HG03045 (cell line): ENCODE measurements around the gene EFCAB12.
A peak's percentile ranks its signal among the peaks of the same experiment; 100 is the strongest.

ENCODE experiments used
- ATAC-seq: cut with Tn5 transposase; IDR thresholded peaks from one replicate; pipeline ENCODE4 v1.9.1; 2021; ENCODE audit warnings: mild to moderate bottlenecking, moderate library complexity; ENCODE audit not compliant: unreplicated experiment

The EFCAB12 gene

DNA sequence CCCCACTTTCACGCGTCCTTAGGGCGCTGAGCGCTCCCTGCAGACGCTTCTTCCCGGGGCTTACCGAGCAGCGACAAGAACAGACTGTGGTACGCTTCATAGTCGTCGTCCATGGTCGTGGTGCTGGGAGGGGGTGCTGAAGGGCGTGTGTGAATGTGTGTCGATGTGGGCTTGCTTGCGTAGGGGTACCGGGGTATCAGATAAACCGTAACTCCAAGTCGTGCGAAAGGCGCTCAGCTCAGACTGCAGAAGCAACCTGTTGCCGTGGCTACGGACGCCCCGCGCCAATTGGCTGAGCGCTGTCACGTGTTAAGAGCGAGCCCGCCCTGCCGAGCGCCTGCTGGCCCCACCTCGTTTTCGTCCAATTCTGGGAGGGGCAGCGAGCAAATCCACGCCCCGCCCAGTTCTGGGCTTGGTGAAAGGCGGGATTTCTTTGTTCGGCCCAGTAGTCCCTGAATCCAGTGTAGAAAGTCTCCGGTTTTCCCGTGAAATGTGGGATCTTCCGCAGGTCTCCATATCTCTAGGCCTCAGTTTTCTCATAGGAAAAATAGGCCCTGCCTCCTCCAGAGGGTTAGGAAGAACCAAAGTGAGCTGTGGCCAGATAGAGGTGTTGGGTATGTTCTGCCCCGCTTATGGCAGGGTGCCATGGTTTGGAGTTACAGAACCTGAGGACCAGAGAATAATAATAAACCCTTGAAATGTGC is at the start of gene EFCAB12:
Gene EFCAB12, minus strand, starts transcription at position 261 of the 704 bp plus-strand sequence. Its CDS starts 148 bp downstream, at position 113.
- ATAC-seq, result peak; percentile 83

DNA sequence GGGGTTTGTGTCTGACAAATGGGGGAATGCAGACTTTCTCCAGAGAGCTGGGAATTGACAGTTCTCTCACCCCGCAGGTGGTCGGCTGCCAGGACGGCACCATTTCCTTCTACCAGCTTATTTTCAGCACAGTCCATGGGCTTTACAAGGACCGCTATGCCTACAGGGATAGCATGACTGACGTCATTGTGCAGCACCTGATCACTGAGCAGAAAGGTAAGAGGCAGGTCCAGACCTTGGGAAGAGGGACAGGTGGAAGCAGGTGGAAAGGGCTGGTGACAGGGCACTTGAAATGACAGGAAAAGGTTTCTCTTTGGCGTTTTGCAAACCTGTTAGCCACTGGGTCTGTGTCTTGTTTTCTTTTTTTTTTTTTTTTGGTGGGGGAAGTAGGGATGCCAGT is 48.1 kb upstream of the EFCAB12 start:
- no peak for ATAC-seq

DNA sequence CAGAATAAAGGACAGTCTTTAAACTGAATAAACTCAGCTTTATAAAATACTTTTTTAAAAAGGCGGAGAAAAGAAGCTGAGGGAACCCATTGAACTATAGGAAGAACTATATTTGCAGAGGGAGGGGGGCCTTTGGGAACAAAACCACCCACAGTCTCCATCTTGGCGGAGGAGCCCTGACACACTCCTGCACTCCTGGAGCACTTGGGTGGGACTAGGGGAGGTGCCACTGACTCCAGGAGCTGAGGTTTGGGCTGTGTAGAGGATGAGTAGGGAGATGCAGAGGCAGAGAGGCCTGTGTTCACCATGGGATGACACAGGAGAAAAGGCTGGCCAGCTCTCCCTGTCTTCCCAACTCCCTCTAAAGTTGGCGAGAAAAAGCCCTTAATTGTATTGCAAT is 47.4 kb upstream of the EFCAB12 start:
- ATAC-seq, result no peak

DNA sequence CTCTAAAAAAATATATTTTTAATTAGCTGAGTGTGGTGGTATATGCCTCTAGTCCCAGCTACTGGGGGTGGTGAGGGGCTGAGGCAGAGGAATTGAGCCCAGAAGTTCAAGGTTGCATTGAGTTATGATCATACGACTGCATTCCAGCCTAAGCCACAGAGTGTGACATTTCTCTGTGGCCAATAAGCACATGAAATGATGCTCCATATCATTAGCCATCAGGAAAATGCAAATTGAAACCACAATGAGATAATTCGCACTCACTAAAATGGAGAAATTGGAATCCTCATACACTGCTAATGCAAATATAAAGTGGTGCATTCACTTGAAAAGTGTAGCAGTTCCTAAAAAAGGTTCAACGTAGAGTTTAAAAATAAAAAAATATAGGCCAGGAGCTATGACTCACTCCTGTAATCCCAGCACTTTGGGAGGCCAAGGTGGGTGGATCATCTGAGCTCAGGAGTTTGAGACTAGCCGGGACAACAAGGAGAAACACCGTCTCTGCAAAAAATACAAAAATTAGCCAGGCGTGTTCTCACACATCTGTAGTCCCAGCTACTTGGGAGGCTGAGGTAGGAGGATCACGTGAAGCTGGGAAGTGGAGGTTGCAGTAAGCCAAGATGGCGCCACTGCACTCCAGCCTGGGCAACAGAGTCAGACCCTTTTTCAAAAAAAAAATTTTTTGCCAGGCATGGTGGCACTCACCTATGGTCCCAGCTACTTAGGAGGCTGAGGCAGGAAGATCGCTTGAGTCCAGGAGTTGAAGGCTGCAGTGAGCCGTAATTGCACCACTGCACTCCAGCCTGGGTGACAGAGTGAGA is 46.8 kb upstream of the EFCAB12 start:
- no peak for ATAC-seq

DNA sequence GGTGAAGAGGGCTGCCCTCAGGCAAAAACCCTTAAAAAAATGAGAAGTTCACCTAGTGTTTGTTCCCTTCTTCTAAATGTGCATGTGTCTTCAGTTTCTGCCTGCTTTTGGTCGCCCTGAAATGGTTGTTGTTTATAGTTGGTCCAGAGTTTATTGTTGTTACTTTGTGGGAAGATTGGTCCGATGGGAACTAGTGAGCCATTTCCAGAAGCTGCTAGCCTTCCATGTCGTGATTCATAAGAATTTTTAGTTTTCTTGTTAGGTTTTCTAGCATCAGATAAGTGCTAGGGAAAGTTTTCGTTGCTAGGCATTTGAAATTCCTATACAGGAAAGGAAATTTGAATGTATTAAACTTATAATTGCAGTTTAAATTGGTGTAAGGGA is 45.3 kb upstream of the EFCAB12 start:
- ATAC-seq, result no peak

DNA sequence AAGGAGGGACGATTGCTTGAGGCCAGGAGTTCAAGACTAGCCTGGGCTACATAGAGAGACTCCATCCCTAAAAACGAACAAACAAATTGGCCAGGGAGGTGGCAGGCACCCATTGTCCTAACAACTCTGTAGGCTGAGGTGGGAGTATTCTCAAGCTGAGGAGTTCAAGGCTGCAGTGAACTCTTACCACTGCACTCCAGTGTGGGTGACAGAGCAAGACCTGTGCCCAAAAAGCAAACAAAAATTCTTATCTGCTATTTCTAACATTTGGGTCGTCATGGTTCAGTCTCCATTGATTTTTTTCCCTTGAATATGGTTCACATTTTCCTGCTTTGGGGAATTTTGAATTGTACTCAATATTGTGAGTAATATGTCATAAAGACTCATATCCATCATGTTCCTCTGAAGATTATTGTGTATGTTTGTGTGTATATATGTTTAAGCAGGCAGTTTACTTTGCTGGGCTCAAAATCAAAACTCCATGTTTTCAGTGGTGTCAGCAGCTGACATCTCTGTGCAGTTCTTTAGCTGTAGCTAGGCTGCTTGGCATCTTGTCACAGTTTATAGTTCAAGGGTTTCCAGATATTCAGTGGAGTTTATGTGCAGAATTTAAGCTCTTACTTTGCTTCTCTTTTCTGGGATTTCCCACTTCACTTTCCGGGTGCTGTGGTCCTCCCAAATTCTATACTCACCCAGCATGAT is 44.8 kb upstream of the EFCAB12 start:
- no peak for ATAC-seq

DNA sequence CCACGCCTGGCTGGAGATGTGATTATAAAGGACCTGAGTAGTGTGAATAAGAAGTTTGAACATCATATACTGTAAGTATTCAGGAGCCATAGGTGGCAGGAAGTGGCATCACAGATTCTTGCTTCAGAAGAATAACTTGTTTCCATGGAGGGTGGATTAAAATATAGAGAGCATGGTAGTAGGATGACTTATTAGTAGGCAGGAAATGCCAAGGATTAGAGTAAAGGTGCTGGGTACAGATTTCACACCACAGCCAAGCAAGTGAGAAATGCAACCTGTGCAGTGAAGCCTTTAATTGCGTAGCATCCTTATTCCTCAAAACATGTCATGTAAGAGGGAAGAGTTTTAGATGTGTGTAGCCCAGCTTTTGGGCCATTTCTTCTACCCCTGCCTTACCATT is 42.4 kb upstream of the EFCAB12 start:
- ATAC-seq, result no peak

DNA sequence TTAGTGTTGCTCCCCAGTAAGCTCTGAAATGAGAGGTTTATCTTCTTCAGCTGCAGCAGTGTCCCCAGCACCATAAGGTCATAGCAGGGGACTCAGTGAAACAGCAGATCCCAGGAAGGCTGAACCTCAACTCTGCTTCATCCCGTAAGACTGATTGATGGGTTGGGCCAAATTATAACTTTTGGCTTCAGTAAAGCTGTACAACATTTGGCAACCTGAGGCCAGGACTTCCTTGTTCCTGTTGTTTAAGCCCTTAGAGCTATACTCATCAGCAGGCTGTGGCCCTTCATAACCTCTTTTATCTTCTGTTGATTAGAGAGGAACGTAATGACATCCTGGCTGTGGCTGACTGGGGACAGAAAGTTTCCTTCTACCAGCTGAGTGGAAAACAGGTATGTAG is 40.6 kb upstream of the EFCAB12 start:
- ATAC-seq, result no peak

DNA sequence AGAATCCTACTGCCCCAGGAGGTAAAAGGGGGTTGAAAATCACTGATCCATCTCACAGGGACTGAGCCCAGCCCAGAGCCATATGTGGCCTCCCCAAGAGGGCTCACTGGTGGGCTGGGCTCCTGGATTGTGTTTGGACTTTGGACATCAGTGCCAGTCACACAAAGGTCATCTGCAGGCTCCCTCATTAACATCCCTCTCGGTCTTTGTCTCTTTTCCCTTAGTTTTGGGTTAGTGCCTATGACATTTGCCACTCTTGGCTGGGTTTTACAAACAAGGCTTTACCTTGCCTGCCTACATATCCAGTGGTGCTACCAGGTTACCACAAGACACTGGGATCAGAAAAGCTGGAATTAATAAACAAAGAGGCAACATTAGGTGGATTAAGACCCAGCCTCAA is 39.5 kb upstream of the EFCAB12 start:
- ATAC-seq, result no peak

DNA sequence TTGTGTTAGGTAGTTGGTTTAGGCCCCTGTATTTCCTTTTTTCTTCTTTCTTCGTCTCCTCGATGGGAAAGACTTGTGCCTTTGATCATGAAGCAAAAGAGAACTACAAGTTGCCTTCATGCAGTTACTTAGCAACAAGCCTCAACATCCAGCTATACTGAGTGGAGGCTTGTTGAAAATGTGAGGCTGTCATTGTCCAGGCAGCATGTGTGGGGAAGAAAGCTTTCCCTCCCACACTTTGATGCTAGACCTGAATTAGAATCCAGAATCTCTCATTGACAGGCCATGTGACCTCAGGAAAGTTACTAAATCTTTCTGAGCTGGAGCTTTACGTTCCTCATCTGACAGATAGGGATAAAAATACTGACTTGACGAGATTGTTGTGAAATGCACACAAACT is 35.3 kb upstream of the EFCAB12 start:
- ATAC-seq, result no peak

DNA sequence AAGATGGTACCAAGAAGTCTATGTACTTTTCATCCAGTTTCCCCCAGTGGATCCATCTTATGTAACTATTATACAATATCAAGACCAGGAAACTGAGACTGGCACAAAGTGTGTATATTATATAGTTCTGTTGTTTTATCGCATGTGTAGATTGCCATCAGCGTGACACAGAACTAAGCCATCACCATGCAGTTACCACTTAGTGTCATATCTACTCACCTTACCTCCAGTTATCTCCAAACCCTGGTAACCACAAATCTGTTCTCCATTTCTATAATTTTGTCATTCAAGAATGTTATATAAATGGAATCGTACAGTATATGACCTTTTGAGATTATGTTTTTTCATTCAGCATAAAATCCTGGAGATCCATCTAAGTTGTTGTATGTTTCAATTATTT is 34.7 kb upstream of the EFCAB12 start:
- ATAC-seq, result no peak

DNA sequence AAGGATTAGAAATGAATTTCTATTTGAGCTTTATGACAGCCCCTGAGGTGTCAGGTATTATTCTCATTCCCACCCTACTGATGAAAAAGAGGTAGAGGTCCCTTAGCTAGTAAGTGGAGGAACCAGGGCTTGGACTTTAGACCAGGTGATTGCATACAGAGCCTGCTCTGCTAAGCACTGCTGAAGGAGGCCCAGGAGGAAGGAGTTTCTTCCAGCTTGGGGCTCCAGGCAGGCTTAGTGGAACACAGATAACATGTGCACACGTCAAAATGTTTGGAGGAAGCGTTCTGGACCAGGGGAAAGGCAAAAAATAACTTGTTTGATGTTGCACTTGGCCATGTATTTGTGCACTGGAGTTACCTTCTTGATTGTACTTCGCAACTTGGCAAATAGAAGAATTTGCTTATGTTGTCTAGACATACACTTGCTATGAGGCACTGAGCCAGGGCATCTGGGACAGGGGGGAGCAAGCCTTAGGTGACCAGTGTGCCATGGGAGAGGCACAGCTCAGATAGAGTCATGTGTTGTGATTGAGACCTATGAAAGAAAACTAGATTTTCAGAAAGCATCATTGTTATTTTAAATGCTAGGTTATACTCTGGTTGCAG is 34.0 kb upstream of the EFCAB12 start:
- no peak for ATAC-seq

DNA sequence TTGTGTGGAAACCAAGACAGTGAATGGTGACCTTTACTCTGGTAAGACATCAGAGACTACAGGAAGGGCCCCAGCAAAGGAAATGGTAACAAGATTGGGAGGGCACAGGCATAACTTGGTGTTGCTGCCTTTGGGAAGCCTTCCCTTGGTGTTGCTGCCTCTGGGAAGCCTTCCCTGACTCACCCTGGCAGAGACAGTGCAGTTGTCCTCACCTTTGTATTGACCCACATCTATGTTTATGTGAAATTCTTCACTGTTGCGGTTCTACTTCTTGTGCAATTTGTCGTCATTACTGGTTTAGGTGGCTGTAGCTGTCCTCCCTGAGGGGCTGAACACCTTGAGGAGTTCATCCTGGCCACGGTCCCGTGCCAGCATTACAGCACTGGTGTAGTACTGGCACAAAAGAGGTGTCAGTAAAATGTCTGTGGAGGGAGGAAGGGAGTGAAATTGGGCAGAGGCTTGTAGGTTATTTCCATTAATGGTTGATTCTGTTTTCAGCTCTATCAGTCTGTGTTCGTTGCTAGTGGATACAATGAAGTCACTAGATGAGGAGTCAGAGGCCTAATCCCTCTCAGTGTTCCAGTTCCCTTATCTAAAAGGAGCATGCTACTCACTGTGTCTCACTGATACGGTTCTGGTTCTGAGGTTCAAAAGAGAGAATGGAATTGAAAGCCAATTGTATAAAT is 33.2 kb upstream of the EFCAB12 start:
- no peak for ATAC-seq

DNA sequence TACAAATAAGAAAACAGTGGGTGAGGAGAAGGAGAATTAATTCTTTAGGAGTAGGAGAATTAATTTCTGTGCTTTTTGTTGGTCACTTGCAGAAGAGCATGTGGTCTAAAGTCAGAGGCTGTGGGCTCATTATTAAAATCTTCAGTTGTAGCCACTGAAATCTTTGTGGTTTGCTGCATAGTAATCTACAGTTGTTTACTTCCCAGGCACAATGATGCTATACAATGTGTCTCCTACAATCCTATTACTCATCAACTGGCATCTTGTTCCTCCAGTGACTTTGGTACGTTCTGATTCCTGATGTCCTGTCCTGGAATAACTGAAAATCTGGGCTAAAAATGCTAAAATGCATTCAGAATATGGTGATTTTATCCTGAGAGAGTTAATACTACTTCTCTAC is 32.6 kb upstream of the EFCAB12 start:
- ATAC-seq, result no peak

DNA sequence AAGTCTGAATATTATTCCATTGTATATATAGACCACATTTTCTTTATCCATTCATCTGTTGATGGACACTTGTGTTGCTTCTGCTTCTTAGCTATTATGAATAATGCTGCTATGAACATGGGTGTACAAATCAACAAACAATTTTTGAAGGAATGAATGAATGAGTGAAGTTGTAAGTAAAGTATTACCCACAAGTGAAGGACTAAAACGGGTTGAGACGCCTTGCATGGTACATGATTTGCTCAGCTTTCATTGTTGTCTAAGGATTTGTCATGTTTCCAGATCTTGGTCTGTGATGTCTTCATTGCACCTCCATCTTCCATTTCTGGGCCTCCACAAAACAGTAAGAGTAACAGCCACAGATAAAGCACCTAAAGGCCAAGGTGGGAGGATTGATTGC is 32.1 kb upstream of the EFCAB12 start:
- no peak for ATAC-seq

DNA sequence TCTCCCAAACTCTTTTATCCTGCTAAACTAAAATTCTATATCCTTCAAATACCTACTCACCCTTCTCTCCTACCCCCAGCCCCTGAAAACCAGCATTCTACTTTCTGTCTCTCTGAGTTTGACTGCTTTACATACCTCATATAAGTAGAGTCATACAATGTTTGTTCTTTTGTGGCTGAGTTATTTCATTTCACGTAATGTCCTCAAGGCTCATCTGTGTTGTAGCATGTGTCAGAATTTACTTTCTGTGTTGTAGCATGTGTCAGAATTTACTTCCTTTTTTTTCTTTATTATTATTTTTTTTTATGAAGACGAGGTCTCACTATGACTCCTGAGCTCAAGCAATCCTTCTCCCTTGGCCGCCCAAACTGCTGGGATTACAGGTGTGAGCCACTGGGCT is 31.7 kb upstream of the EFCAB12 start:
- no peak for ATAC-seq

DNA sequence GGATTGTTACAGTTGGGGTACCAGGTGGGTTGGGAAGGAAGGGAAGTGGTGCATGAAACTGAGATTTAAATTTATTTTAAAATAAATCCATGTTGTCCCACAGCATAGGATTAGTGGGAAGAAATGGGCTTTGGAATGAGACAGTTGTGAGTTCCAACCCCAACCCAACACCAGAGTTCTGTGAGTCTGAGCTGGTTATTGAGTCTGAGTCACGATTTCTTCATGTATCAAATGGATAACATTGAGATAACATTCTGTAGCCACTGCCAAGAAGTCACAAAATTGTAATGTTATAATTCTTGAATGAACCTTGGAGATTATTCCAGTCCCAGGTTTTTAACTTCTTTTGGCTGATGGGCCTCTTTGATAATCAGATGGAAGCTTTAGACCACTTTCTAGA is 25.3 kb upstream of the EFCAB12 start:
- ATAC-seq, result no peak

DNA sequence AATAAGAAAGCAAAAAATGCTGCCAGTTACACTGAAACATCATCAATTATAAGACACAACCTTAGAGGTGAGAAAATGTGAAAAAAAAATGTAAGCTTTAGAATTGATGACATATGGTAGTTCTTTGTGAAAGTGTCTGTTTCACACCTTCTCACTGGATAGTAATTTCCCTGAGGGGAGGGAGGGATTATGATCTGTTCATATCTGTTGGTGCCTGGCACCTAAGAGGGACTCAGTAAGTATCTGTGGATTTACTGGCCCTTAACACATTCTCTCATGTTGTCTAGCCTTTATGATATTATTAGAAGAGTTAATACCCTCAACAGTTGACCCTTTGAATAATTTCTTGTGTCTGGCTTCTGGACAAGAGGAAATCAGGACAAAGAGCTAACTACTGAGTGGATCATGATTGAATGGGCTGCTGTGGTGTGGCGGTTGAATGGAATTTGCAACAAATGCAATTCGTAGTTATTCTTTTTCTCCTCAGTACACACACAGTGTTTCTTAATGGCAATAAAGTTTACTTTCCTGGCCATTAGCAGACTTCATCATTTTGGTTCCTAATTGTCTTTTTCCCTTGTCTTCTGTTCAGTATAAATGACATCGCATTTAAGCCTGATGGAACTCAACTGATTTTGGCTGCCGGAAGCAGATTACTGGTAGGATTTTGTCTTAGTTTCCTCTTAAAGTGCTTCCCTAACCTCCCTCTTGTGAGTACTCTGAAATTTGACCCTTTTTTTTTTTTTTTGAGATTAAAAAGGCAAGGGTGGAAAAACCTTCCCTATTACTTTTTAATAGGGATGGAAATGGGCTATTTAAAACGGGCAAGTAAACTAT is 21.1 kb upstream of the EFCAB12 start:
- no peak for ATAC-seq

DNA sequence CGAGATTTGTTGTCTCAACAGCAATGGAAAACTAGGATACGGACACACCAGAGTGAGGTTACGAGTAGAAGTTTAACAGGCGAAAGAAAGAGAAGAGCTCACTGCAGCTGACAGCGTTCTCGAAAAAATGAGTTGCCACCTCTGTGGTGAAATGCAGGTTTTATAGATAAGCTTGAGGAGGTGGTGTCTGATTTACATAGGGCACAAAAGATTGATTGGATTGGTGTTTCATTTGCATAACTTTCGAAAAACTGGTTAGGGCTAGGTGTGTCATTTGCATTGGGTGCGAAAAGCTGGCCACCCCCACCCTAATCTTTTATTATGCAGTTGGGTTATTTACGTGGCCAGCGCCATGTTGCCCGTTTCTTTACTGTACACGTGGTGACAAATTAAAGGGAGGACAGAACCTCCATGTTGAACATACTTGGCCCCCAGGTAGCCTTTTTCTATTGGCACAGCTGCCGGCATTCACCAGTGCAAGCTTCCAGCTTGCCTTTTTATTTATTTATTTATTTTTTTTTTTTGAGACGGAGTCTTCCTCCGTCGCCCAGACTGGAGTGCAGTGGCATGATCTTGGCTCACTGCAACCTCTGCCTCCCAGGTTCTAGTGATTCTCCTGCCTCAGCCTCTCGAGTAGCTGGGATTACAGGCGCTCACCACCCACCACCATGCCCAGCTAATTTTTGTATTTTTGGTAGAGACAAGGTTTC is 19.9 kb upstream of the EFCAB12 start:
- no peak for ATAC-seq
